Measurements from ENCODE around the gene TENM4. TPM values are rescaled to one million over a fixed set of nuclear protein-coding genes. Genes with fewer than 3 reads are reported as not detected.

The TENM4 gene
- total and polyA plus RNA-seq, 2 experiments from 2014 or later = 19.0 to 105 TPM

DNA sequence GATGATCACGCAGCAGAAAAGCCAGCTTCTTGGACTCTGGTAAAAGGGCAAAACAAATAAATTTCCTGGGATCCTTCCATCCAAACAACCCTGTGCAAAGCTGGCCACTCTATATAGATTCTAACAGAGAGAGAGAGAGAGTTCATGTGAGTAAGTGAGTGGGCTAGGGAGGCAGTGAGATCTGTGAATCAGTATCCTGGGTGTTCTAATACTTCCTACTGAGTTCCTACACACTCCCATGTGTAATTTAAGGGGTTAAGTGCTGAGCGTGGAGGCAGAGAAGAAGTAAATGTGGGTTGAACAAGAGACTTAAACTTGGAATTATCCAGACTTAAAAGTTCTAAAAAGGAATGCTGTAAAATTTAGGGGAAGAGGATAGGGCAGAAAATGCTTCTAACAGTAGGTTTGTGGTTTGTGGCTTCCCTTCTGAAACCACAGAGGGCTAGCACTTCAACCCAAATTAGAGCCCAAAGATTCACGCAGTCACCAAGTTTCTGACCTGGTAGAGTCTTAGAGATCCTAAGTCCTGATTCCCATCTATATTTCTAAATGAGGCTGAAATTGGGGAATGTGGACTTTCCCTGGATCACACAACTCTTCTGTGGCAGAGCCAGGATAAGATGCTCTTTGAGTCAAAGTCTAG, 413.9 kb downstream of the TENM4 start:
- Histone ChIP-seq H3K4me1 (ENCODE audit: low read depth) (peaks cover 23% of the 10 kb centered on the region), H3K36me3 (no peaks in the 10 kb centered on the region), H3K9me3 (ENCODE audit: low read depth) (no peaks in the 10 kb centered on the region), H3K27ac (no peak overlapping the region), H3K4me3 (no peak overlapping the region), H3K27me3 (no peaks in the 10 kb centered on the region)
- peak in 1 of 2 donors; percentile 41 for DNase-seq (ENCODE audit: low read depth in 1 of 2, low spot score in 1 of 2)
- TF ChIP-seq, protein P1, sequence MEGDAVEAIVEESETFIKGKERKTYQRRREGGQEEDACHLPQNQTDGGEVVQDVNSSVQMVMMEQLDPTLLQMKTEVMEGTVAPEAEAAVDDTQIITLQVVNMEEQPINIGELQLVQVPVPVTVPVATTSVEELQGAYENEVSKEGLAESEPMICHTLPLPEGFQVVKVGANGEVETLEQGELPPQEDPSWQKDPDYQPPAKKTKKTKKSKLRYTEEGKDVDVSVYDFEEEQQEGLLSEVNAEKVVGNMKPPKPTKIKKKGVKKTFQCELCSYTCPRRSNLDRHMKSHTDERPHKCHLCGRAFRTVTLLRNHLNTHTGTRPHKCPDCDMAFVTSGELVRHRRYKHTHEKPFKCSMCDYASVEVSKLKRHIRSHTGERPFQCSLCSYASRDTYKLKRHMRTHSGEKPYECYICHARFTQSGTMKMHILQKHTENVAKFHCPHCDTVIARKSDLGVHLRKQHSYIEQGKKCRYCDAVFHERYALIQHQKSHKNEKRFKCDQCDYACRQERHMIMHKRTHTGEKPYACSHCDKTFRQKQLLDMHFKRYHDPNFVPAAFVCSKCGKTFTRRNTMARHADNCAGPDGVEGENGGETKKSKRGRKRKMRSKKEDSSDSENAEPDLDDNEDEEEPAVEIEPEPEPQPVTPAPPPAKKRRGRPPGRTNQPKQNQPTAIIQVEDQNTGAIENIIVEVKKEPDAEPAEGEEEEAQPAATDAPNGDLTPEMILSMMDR (IDR thresholded peaks at IDR 0.05; ENCODE audit: low read depth, low read length) = no peak

DNA sequence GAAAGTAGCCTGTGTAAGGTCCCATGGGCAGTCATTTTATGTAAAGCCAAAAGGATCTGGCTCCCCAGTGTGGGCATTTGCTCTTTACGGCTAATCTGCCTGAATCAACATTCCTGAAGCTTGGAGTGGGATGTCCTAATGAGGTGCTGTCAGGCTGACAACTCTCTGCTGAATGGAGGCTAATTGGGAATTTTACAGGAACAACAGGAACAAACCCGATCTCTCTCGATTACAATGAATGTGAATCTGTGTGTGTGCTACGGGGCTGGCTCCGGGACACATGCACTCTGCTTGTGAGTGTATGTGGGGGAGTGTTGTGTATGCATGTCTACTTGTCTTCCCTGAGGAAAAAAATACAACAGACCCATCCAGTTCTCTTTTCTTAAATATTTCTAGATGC, 415.2 kb downstream of the TENM4 start:
- no peak overlapping the region for H3K27ac ChIP-seq
- H3K9me3 ChIP-seq (ENCODE audit: low read depth) = no peaks in the 10 kb centered on the region

DNA sequence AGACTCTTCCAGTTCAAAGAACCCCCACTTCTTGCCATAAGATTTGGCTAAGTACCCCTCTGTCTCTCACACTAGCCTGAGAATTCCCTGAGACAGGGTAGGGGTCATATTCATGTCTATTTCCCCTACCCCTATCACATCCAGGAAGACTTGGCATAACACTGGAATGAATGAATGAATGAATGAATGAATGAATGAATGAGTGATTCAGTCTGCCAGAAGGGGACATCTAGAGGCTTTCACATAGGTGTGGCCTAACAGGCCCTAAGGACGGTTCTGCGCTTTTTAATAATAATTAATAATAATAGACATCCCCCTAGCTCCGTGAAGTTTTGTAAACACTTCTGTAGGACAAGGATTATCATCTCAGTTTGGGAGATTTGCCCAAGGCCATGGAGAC, 415.7 kb downstream of the TENM4 start:
- Histone ChIP-seq H3K27me3 (no peaks in the 10 kb centered on the region), H3K4me3 (no peak overlapping the region), H3K9me3 (ENCODE audit: low read depth) (no peaks in the 10 kb centered on the region), H3K4me1 (ENCODE audit: low read depth) (peaks cover 19% of the 10 kb centered on the region), H3K27ac (no peak overlapping the region), H3K36me3 (no peaks in the 10 kb centered on the region)
- no peak for DNase-seq (ENCODE audit: low read depth in 1 of 2, low spot score in 1 of 2)
- TF ChIP-seq, protein P1 (IDR thresholded peaks at IDR 0.05; ENCODE audit: low read depth, low read length) = no peak

More for the DNA sequence above, 415.2 kb downstream of the TENM4 start:
- TF ChIP-seq, protein P1 (IDR thresholded peaks at IDR 0.05; ENCODE audit: low read depth, low read length) = no peak
- Histone ChIP-seq H3K27me3 (no peaks in the 10 kb centered on the region), H3K36me3 (no peaks in the 10 kb centered on the region), H3K4me3 (no peak overlapping the region), H3K4me1 (ENCODE audit: low read depth) (peaks cover 20% of the 10 kb centered on the region)
- DNase-seq (ENCODE audit: low read depth in 1 of 2, low spot score in 1 of 2) = peak in 1 of 2 donors; percentile 21

DNA sequence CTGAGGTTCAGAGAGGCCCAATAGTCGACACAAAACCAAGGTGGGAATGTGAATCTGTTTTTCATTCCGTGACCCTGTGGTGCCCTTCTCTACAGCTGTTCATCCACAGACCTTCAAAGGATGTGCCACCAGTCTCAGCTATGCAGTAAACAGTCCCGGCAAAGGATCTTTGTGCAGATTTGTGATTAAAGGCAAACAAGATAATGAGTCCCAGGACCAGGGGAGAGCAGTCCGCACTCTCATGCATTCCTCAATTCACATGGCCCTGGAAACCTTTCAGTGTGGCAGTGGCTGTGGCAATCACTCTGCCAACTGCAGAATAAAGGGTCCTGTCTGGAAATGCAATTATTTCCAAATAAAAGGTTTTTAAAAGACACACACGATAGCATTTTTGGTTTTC, 418.6 kb downstream of the TENM4 start:
- no peaks in the 10 kb centered on the region for H3K9me3 ChIP-seq (ENCODE audit: low read depth)
- H3K27me3 ChIP-seq = no peaks in the 10 kb centered on the region
- TF ChIP-seq, protein P1 (IDR thresholded peaks at IDR 0.05; ENCODE audit: low read depth, low read length) = no peak
- no peak overlapping the region for H3K4me3 ChIP-seq
- H3K36me3 ChIP-seq = no peaks in the 10 kb centered on the region
- DNase-seq (ENCODE audit: low read depth in 1 of 2, low spot score in 1 of 2) = no peak
- no peak overlapping the region for H3K27ac ChIP-seq
- H3K4me1 ChIP-seq (ENCODE audit: low read depth) = peaks cover 30% of the 10 kb centered on the region

DNA sequence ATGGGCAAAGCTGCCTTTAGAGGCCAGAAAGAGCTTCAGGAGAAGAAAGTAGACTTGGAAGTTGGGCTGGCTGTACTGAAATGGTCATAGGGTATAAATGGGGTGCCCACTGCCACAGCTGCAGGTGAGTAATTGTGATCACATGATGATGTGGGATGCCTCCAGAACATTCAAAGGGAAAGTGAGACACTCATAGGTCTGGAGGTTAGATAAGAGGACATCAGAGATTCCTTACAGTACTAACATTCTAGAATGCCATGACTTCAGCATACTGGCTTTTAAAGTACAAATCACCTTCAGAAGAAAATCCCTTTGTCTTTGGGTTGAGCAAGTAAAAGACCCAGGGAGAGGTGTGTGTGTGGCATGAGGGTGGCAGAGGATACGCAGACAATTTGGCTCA, 419.2 kb downstream of the TENM4 start:
- H3K36me3 ChIP-seq = no peaks in the 10 kb centered on the region
- no peak overlapping the region for H3K27ac ChIP-seq
- peaks cover 28% of the 10 kb centered on the region for H3K4me1 ChIP-seq (ENCODE audit: low read depth)
- no peaks in the 10 kb centered on the region for H3K27me3 ChIP-seq
- DNase-seq (ENCODE audit: low read depth in 1 of 2, low spot score in 1 of 2) = no peak
- no peaks in the 10 kb centered on the region for H3K9me3 ChIP-seq (ENCODE audit: low read depth)
- TF ChIP-seq, protein P1 (IDR thresholded peaks at IDR 0.05; ENCODE audit: low read depth, low read length) = no peak
- no peak overlapping the region for H3K4me3 ChIP-seq

Data from cardiac muscle cell (in vitro differentiated cells and primary cell).